Measurements from ENCODE around the gene CROCC.
A peak's percentile ranks its signal among the peaks of the same experiment; 100 is the strongest.
"Not testable (repeated sequence)": the region's sequence is repeated elsewhere in the genome, so short reads cannot be mapped to it uniquely, and the experiment has no call there.

The CROCC gene, protein sequence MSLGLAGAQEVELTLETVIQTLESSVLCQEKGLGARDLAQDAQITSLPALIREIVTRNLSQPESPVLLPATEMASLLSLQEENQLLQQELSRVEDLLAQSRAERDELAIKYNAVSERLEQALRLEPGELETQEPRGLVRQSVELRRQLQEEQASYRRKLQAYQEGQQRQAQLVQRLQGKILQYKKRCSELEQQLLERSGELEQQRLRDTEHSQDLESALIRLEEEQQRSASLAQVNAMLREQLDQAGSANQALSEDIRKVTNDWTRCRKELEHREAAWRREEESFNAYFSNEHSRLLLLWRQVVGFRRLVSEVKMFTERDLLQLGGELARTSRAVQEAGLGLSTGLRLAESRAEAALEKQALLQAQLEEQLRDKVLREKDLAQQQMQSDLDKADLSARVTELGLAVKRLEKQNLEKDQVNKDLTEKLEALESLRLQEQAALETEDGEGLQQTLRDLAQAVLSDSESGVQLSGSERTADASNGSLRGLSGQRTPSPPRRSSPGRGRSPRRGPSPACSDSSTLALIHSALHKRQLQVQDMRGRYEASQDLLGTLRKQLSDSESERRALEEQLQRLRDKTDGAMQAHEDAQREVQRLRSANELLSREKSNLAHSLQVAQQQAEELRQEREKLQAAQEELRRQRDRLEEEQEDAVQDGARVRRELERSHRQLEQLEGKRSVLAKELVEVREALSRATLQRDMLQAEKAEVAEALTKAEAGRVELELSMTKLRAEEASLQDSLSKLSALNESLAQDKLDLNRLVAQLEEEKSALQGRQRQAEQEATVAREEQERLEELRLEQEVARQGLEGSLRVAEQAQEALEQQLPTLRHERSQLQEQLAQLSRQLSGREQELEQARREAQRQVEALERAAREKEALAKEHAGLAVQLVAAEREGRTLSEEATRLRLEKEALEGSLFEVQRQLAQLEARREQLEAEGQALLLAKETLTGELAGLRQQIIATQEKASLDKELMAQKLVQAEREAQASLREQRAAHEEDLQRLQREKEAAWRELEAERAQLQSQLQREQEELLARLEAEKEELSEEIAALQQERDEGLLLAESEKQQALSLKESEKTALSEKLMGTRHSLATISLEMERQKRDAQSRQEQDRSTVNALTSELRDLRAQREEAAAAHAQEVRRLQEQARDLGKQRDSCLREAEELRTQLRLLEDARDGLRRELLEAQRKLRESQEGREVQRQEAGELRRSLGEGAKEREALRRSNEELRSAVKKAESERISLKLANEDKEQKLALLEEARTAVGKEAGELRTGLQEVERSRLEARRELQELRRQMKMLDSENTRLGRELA (N-terminal part only)

DNA sequence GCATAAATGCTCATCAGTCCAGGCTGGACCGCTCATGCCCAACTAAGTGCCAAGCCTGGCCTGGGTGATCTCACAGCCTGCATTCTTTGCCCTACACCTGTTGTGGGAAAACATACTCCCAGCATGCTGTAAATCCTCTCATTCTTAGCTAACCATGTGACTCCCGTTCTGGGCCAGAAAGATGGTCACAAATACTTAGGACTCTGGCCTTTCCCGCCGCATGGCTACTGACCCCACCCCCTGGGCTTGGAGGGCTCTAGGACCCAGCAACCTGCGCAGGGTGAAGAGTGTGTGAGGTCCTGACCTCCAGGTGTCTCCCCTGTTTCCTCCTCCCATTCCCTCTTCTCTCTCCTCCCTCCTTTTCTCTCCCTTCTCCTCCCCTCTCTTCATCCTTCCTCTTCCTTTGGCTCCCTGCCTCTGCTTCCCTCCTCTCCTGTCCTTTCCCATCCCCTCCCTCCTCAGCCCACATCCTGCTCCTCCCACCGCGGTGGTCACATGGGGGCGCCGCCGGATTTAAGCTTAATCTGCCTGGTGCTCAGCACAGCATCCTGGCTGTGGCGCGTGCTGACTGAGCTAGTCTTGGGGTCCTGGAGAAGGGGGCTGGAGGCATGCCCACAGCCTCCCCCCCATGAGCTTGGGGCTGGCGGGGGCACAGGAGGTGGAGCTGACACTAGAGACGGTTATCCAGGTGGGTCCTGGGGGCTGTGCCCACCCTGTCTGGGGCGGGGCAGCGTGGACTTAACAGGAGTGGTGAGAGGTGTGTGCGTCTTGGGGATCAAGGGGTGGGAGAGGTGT lies at the start of gene CROCC:
TSS of gene CROCC (plus strand) at position 541 of the 795 bp plus-strand sequence. CDS start at position 629, 88 bp downstream.
- peak; percentile 61 for DNase-seq

DNA sequence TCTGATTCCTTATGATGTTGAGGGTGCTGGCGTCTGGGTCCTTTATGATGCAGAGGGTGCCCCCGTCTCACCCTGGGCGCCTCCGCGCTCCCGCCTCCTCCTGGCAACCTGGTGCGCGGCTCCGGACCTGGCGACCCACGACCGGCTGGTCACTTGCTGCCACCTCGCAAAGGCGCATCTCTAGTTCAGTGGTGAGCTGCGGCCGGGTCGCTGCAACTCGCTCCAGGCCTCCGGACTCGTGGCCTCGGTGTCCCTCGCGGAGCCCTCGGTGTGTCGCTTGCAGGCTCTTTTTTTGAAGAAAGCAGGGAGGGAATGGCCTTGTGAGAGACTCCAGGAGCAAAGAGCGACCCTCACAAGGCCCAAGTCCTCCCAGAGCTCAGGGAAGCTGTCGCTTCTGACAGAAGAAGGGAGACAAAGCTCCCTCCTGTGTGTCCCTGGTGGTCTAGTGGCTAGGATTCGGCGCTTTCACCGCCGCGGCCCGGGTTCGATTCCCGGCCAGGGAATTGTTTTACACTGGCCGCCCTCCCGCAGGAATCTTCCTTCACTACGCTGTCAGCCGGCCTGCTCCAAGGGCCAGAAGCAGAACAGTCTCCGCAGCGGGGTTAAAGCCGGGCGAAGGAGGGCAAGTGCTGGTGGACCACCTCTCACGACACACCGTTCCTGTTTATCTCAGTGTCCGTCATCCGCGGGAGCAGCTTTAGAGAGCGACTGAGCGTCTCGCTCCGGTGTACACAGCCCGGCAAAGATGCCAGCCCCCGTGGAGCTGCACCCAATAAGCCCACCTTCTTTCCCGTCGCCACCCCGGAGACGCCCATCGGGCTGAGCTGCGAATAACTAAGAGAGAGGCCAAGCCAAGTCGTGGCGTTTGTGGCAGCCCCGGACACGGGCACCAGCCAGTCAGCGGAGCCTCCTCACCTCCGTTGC lies 49.3 kb upstream of the CROCC start:
- peak; percentile 93 for DNase-seq

DNA sequence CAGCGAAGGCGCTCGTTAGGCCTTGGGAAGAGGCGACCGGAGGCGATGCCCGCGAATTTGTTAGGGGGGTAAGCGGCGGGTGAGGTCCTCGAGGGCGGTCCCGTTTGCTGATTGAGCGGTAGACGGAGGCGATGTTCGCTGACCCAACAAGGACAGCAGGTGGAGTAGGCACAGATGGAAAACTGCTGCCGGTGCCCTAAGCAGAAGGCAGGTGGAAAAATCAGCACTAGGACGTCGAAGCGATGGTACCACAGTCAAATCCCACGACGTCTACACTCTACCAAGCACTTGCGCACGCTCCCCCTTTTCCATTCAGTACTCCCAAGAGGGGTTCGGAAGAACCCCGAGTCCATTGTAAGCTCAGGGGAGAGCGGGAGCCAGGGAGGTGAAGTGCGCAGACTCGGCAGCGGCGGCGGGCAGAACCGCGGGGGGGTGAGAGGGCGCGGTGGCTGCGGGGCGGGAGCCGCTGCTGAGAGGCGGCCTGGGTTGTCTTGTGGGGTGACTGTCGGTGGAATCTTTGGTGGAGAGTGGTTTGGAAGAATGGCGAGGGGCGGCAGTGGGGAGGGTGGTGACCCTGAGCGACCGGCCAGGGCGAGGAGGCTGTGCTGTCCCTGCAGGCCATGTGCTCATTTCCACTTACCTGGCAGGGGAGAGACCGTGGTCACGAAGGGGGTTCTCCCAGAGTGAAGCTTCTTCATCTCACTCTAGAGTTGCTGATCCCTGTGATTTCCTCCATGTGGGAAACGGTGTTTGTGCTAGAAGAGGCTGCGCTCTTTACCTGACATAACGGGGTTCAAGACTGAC lies 48.5 kb upstream of the CROCC start:
- DNase-seq: not testable (repeated sequence)

GRCh38 chr1:16874968-16875765 lies 46.6 kb upstream of the CROCC start:
- not testable (repeated sequence) for DNase-seq

DNA sequence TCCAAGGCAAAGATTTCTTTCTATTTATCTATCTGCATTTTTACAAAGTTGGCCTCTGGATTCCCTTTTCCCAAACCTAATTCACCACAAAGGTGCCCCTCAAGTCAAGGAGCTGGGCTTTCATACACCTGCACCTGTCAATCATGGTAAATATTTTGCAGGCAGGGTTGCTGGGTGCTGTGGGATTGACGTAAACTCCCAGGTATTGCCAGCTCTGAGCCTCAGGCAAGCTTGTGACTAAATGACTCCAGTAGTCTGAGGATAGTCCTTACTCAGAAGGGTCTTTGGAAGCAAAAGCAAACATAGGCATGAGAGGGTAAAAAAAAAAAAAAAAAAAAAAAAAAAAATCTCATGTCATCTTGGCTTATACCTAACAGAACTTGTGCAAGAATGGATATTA lies 40.0 kb upstream of the CROCC start:
- not testable (repeated sequence) for DNase-seq

DNA sequence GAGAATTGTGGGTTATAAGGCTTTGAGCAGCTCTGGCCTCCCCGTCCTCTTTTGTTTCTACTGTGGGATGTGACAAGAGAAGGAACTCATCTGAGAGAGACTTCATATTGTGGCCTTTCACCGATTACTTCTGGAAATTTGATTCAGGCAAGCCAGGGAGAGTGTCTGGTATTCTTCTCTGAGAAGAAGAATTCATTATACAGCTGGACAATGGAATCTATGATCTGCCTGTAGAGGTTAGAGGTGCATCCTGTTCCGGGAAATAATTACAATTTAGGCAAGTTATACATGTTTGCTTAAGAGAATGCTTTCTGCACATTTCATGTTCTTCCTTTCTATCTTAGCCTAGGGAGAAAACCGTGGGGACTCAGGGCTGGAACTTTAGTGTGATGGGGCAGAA lies 38.7 kb upstream of the CROCC start:
- DNase-seq: no peak

GRCh38 chr1:16884487-16884886 lies 37.2 kb upstream of the CROCC start:
- not testable (repeated sequence) for DNase-seq

GRCh38 chr1:16886860-16887605 lies 34.7 kb upstream of the CROCC start:
- no peak for DNase-seq

DNA sequence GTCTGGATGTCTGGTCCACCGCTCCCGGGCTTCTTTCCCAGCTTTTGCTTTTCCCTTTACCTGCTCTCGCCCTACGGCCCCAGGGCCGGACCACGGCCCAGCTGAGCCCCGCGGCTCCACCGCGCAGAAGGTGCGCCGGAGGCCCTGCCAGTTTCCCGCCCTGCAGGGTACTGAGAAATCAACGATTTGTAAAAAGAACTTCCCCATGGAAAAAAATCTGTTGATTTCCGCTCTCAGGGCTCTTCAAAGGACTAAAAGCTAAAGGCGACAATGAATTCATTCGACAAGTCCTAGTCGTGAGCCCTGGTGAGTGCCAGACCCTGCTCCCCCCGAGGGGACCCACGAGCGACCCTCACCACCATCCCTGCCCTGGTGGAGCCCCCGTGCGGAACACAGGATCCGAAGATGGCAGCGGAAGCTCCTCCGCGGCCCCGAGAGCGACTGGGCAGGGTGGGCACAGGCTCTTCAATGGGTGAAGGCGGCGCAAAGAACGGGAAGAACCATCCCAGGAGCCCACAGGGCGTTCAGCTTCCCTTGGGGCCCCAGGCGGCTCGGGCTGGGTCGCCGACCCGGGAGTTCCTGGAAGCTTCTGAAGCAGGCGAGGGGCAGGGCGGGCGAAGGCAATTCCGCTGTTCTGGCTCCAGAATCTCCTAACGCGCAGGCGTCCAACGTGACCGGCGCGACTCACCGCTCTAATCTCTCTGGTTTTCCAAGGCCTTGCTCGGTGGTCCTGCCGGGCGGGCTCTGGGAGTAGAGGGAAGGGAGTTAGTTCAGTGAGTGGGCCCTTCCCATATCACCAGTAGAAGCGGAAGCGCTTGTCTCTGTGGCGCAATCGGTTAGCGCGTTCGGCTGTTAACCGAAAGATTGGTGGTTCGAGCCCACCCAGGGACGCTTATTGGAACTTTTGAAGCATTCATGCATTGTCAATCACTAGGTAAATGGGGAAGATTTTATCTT lies 32.6 kb upstream of the CROCC start:
- peak; percentile 92 for DNase-seq

DNA sequence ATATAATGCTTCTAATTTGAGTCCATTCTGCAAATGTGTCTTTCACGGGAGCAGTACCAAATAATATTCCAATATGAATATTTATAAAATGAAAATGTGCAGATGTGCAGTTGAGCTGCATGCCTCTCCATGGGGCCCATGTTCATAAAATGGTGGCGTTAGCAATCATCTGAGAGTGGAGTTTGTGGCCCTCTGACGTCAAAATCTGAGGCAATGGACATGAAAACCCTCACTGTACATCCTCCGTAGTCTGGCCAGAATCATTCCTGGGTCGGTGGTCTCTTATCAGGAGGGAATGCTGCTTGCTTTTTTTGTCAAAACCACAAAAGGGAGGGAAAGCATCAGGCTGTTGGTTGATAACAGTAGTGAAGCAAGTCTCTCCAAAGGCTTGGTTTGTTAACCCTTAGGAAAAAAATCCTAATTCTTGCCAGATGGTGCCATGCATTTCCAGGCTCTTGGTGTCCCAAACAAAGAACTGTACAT lies 31.2 kb upstream of the CROCC start:
- DNase-seq: not testable (repeated sequence)

GRCh38 chr1:16891057-16891456 lies 30.7 kb upstream of the CROCC start:
- DNase-seq: not testable (repeated sequence)

- not testable (repeated sequence) for DNase-seq
Observed at GRCh38 chr1:16892978-16893525, 28.7 kb upstream of the CROCC start.

DNA sequence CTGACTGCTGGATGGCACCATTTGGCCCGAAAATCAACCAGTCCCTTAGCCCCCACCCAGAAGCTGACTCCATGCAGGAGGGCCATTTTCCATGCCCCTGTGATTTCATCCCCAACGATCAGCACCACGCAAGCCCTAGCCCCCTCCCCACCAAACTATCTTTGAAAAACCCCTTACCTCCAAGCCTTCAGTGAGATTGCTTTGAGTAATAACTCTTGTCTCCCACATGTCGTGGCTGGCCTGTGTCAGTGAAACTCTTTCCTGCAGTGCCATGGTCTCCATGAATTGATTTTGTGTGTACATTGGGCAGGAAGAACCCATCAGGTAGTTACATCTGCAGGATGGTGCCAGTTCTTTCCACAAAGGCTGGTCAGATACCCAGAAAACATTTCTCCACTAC lies 27.9 kb upstream of the CROCC start:
- DNase-seq: not testable (repeated sequence)

DNA sequence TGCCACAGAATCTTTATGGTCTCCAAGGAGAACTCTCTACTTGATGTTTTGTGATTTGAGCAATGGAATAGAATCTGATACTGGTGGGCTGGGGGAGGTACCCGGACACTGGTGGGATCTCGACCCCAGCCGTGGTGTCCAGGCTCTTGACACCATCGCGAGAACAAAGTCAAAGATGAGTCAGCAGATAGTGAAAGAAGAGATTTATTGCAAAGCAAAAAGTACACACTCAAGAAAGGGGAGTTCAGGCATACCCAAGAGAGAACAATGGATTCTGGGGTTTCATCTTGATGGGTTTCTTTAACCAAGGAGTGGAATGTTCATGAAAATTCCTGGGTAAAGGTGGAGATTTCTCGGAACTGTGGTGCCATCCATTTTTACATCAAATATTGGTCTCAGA lies 27.4 kb upstream of the CROCC start:
- DNase-seq: not testable (repeated sequence)

DNA sequence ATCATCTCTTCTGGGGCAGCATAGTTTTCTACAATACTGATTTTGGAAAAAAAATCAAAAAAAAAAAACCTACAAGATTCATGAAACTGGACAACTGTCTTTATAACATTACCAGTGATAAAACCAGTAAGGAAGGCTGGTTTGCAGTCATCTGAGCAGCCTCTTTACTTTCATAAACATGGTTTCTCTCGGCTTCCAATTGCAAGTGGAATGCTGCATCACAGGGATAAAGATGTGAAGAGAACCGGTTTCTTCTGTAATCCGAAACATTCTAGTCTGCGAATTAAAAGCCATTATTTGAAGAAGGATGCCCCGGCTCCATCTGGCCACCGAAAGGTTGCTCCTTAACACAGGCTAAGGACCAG lies 26.5 kb upstream of the CROCC start:
- DNase-seq: not testable (repeated sequence)

- DNase-seq: peak; percentile 100
Observed at GRCh38 chr1:16895598-16896315, 26.0 kb upstream of the CROCC start, which contains the start of gene RNU1-2. TSS of gene RNU1-2 (plus strand) at chr1:16895980.

Data from fibroblast of skin of right biceps (primary cell).